ENCODE results near the gene CHST9. TPM values are rescaled to one million over a fixed set of nuclear protein-coding genes. Genes with fewer than 3 reads are reported as not detected.

Gene CHST9
- total RNA-seq, 1 experiment from 2014 or later, result 0.07 TPM

- DNase-seq, result no peak
- CTCF ChIA-PET, result no interaction called here
- BruUV-seq (replicated peaks), result no TSS peak
- Histone ChIP-seq H2AFZ (no peak overlapping the region), H3K36me3 (ENCODE audit: low read depth) (no peaks in the 10 kb centered on the region), H3K4me3 (no peak overlapping the region), H3K9me3 (ENCODE audit: insufficient read depth, low read depth) (no peaks in the 10 kb centered on the region), H4K20me1 (ENCODE audit: insufficient read depth) (no peaks in the 10 kb centered on the region), H3K27me3 (ENCODE audit: insufficient read depth, low read depth) (no peaks in the 10 kb centered on the region), H3K4me2 (no peak overlapping the region), H3K79me2 (ENCODE audit: low read depth) (no peaks in the 10 kb centered on the region), H3K4me1 (replicated peaks; ENCODE audit: insufficient read depth) (no peaks in the 10 kb centered on the region), H3F3A (ENCODE audit: insufficient read depth, low read depth) (no peaks in the 10 kb centered on the region), H3K9me2 (ENCODE audit: insufficient read depth) (no peaks in the 10 kb centered on the region), H3K27ac (no peak overlapping the region)
- intact Hi-C loops (cut with micrococcal nuclease; ENCODE audit: unreplicated experiment), result no loop called here
- no peak for TF ChIP-seq EZH2 (IDR thresholded peaks at IDR 0.05; ENCODE audit: low read depth)
- POLR2A ChIA-PET (ENCODE audit: unreplicated experiment), result no interaction called here
These were observed 236.4 kb downstream of the CHST9 start for GRCh38 chr18:26948703-26949102.

- H3K27ac ChIP-seq, result no peak overlapping the region
- ChIA-PET POLR2A (ENCODE audit: unreplicated experiment) (no interaction called here), CTCF (no interaction called here)
- H3K79me2 ChIP-seq (ENCODE audit: low read depth), result no peaks in the 10 kb centered on the region
- no peak overlapping the region for H2AFZ ChIP-seq
- no peaks in the 10 kb centered on the region for H3K9me2 ChIP-seq (ENCODE audit: insufficient read depth)
- no peak overlapping the region for H3K4me3 ChIP-seq
- H3K9me3 ChIP-seq (ENCODE audit: insufficient read depth, low read depth), result no peaks in the 10 kb centered on the region
- no peaks in the 10 kb centered on the region for H4K20me1 ChIP-seq (ENCODE audit: insufficient read depth)
- BruUV-seq (replicated peaks), result no TSS peak
- TF ChIP-seq EZH2 (IDR thresholded peaks at IDR 0.05; ENCODE audit: low read depth), result no peak
- TF ChIP-seq CTCF (conservative IDR thresholded peaks at IDR 0.05), result no peak
- no peak overlapping the region for H3K4me2 ChIP-seq
- H3K36me3 ChIP-seq (ENCODE audit: low read depth), result no peaks in the 10 kb centered on the region
- no peaks in the 10 kb centered on the region for H3K27me3 ChIP-seq (ENCODE audit: insufficient read depth, low read depth)
- H3F3A ChIP-seq (ENCODE audit: insufficient read depth, low read depth), result no peaks in the 10 kb centered on the region
- no peaks in the 10 kb centered on the region for H3K4me1 ChIP-seq (replicated peaks; ENCODE audit: insufficient read depth)
- no peak for DNase-seq
- intact Hi-C loops (cut with micrococcal nuclease; ENCODE audit: unreplicated experiment), result no loop called here
These were observed 241.2 kb downstream of the CHST9 start for GRCh38 chr18:26943906-26944305.

GRCh38 chr18:26941584-26941983, 243.5 kb downstream of the CHST9 start:
- Histone ChIP-seq H3K4me2 (no peak overlapping the region), H2AFZ (no peak overlapping the region), H3K4me3 (no peak overlapping the region), H3K79me2 (ENCODE audit: low read depth) (no peaks in the 10 kb centered on the region), H3K9me3 (ENCODE audit: insufficient read depth, low read depth) (no peaks in the 10 kb centered on the region), H3K36me3 (ENCODE audit: low read depth) (no peaks in the 10 kb centered on the region), H3K4me1 (replicated peaks; ENCODE audit: insufficient read depth) (no peaks in the 10 kb centered on the region), H3K27me3 (ENCODE audit: insufficient read depth, low read depth) (no peaks in the 10 kb centered on the region), H3F3A (ENCODE audit: insufficient read depth, low read depth) (no peaks in the 10 kb centered on the region), H4K20me1 (ENCODE audit: insufficient read depth) (no peaks in the 10 kb centered on the region), H3K27ac (no peak overlapping the region), H3K9me2 (ENCODE audit: insufficient read depth) (no peaks in the 10 kb centered on the region)
- no peak for DNase-seq
- no TSS peak for BruUV-seq (replicated peaks)
- ChIA-PET POLR2A (ENCODE audit: unreplicated experiment) (no interaction called here), CTCF (no interaction called here)
- intact Hi-C loops (cut with micrococcal nuclease; ENCODE audit: unreplicated experiment), result no loop called here
- TF ChIP-seq EZH2 (IDR thresholded peaks at IDR 0.05; ENCODE audit: low read depth) (no peak), CTCF (conservative IDR thresholded peaks at IDR 0.05) (no peak)

- no TSS peak for BruUV-seq (replicated peaks)
- Histone ChIP-seq H3K27me3 (ENCODE audit: insufficient read depth, low read depth) (no peaks in the 10 kb centered on the region), H3K4me2 (no peak overlapping the region), H3K9me2 (ENCODE audit: insufficient read depth) (no peaks in the 10 kb centered on the region), H3K4me1 (replicated peaks; ENCODE audit: insufficient read depth) (no peaks in the 10 kb centered on the region), H3K36me3 (ENCODE audit: low read depth) (no peaks in the 10 kb centered on the region), H3K9me3 (ENCODE audit: insufficient read depth, low read depth) (no peaks in the 10 kb centered on the region), H3K79me2 (ENCODE audit: low read depth) (no peaks in the 10 kb centered on the region), H4K20me1 (ENCODE audit: insufficient read depth) (no peaks in the 10 kb centered on the region), H3F3A (ENCODE audit: insufficient read depth, low read depth) (no peaks in the 10 kb centered on the region), H3K4me3 (no peak overlapping the region), H3K27ac (no peak overlapping the region), H2AFZ (no peak overlapping the region)
- TF ChIP-seq CTCF (conservative IDR thresholded peaks at IDR 0.05) (no peak), EZH2 (IDR thresholded peaks at IDR 0.05; ENCODE audit: low read depth) (no peak)
- DNase-seq, result no peak
- ChIA-PET CTCF (no interaction called here), POLR2A (ENCODE audit: unreplicated experiment) (no interaction called here)
- intact Hi-C loops (cut with micrococcal nuclease; ENCODE audit: unreplicated experiment), result no loop called here
These were observed 244.2 kb downstream of the CHST9 start for GRCh38 chr18:26940744-26941398.

All from PC-9 (cell line).